NOMO-1 treated with DMSO at 0.1 percent for 48 hours (cell line): ENCODE results near the gene COL23A1.
"Not testable (repeated sequence)": the region's sequence is repeated elsewhere in the genome, so short reads cannot be mapped to it uniquely, and the experiment has no call there.

Experiments
- DNase-seq: peaks from one replicate; lab custom pipeline; 2025; ENCODE audit not compliant: unreplicated experiment; lab: John Stamatoyannopoulos, UW

COL23A1 gene

GRCh38 chr5:178312880-178313282 lies 277.3 kb downstream of the COL23A1 start:
- peak; percentile 90 for DNase-seq

- DNase-seq: no peak
Measured at GRCh38 chr5:178310130-178310865, 279.9 kb downstream of the COL23A1 start.

- no peak for DNase-seq
Measured at GRCh38 chr5:178309271-178310013, 280.8 kb downstream of the COL23A1 start.

- no peak for DNase-seq
Measured at GRCh38 chr5:178308541-178309092, 281.6 kb downstream of the COL23A1 start.

- DNase-seq: no peak
Measured at GRCh38 chr5:178307267-178308045, 282.7 kb downstream of the COL23A1 start.

GRCh38 chr5:178306430-178307225 lies 283.6 kb downstream of the COL23A1 start:
- no peak for DNase-seq

GRCh38 chr5:178305801-178306200 lies 284.4 kb downstream of the COL23A1 start:
- no peak for DNase-seq

DNA sequence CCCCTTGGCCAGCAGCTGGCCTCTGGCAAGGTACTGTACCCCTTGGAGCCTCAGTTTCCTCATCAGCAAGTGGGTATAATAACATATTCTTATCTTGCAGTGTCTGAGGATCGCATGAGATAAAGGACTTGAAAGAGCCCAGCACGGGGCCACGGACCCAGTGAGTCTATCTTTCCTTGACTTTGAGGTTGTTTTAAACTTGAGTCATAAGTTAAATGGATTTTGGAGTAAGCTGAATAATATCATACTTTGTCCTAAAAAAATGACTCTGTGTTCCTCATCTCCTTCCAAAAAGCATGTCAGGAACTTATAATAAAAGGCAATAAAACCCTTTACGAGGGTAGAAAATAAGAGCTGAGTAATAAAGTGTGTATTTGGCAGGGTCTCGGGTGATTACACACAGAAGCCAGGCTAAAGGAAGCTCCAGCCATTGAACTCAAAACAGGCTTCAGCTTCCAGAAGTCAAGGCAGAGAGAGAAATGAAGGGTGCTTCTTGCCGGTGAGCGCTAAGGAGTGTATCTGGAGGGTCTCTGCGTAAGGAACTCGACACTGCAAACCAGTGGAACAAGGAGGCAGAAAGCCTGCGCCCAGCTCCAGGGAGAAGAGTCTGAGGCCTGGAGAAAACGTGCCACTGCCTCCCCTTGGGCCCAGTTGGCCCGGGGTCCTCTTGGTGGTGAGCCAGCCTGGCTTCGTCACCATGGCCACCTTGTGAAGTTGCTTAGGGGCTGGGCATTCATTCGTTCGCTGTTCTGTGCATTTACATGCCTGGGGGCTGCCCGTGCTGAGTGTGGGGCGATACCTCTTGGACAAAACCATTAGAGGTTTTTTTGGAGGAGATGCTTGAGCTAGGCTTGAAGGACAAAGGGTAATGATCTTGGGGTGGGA lies 285.2 kb downstream of the COL23A1 start:
- no peak for DNase-seq

- DNase-seq: no peak
Measured at GRCh38 chr5:178304016-178304415, 286.2 kb downstream of the COL23A1 start.

DNA sequence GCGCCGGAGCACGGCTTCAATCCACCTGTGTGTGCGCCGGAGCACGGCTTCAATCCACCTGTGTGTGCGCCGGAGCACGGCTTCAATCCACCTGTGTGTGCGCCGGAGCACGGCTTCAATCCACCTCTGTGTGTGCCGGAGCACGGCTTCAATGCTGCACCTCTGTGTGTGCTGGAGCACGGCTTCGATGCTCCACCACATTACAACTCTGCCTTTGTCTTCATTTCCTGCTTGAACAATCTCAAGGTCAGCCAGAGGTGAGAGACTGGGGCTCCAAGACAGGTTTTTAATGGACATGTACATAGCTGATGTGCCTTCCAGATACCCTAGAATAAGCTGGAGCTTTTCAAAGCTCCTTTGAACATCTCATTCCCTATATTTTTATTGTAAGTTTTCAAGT lies 287.9 kb downstream of the COL23A1 start:
- DNase-seq: not testable (repeated sequence)

GRCh38 chr5:178301641-178302040 lies 288.6 kb downstream of the COL23A1 start:
- no peak for DNase-seq

DNA sequence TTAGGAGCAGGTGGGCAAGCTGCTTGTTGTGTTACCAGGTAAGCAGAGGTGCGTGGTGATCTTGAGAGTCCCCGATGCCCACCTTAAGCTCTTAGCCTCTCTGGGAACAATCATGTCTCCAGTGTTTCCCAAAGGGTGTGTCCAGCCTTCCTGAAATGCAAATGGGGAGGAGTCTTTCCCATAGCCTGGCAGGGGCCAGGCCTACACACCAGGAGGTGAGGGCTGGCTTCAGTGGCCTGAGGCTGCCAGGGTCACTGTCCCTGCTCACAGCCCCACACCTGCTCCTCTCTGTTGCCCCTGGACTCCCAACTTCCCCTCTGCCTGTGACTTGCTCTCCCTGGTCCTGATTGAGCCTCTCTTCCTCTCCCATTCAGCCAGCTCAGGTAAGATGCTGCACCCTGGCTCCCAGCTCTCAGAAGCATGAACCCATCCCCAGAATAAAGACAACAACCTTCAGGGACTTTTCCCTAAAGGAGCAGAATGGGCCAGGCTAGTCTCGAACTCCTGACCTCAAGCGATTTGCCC lies 291.8 kb downstream of the COL23A1 start:
- no peak for DNase-seq

DNA sequence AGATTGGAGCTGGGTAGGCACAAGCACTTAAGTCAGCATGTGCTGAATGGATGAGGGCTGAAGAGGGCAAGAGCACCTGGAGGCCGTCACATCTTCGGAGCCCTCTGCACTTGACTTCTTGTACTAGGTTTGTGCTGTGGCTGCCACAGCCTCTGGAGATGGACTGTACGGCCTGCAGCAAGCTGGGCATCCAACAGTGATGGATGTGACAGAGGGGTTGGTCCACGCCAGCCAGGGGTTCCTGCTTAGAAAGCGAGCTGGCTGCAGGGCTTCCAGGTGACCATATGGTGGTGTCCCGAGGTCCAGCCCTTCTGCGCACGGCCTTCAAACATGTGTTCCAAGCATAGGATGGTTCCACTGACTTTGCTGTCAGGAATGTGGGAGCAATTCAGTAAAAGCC lies 292.4 kb downstream of the COL23A1 start:
- no peak for DNase-seq

GRCh38 chr5:178296066-178296465 lies 294.1 kb downstream of the COL23A1 start:
- DNase-seq: no peak

GRCh38 chr5:178295589-178295988 lies 294.6 kb downstream of the COL23A1 start:
- DNase-seq: no peak

GRCh38 chr5:178293815-178294214 lies 296.4 kb downstream of the COL23A1 start:
- DNase-seq: no peak

DNA sequence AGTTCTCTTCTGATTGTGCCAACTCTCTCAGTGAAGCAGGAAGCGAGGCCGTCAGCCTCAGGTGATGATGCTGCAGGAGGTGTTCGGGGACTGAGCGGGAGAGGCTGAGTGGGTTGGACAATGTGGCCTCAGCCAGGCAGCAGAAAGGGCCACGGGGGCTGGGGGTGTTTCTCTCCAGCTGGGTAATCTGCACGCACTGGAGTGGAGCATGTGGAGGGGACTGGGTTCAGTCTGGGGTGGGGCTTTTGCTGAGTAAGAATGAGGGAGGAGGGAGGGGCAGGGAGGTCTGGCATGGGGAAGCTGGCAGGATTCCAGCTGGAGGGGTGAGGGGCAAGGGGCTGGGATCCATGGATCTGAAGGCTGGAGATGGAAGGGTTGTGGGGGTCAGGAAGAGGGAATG lies 296.8 kb downstream of the COL23A1 start:
- DNase-seq: no peak

- no peak for DNase-seq
Measured at GRCh38 chr5:178292826-178293205, 297.4 kb downstream of the COL23A1 start.
